Endodermal cell (in vitro differentiated cells): ENCODE results near the gene SLC24A3. TPM values are rescaled to one million over a fixed set of nuclear protein-coding genes. Genes with fewer than 3 reads are reported as not detected.

ENCODE experiments used
- DNase-seq: peaks from one replicate; pipeline ENCODE4 v3.0.0-alpha.2; 2017
- H3K27ac ChIP-seq: 2 replicates; pipeline ENCODE4 v1.5.1; 2013; ENCODE audit warnings: mild to moderate bottlenecking, low read depth, low read length, moderate library complexity
- H3K27me3 ChIP-seq: 2 replicates; pipeline ENCODE4 v1.6.1; 2013; ENCODE audit warnings: mild to moderate bottlenecking, low read length, moderate library complexity; ENCODE audit not compliant: insufficient read depth, control insufficient read depth, poor library complexity, severe bottlenecking
- H3K36me3 ChIP-seq: 2 replicates; pipeline ENCODE4 v1.7.0; 2013; ENCODE audit warnings: mild to moderate bottlenecking, low read length, moderate library complexity; ENCODE audit not compliant: control insufficient read depth, insufficient read depth
- H3K4me1 ChIP-seq: one replicate; pipeline ENCODE4 v1.7.0; 2013; ENCODE audit warnings: low read length; ENCODE audit not compliant: control insufficient read depth, insufficient read depth
- H3K4me3 ChIP-seq: 2 replicates; pipeline ENCODE4 v1.5.1; 2013; ENCODE audit warnings: mild to moderate bottlenecking, low read length, moderate library complexity
- H3K9ac ChIP-seq: 2 replicates; pipeline ENCODE4 v1.6.1; 2013; ENCODE audit warnings: mild to moderate bottlenecking, low read length, moderate library complexity; ENCODE audit not compliant: poor library complexity, severe bottlenecking; ENCODE audit errors: extremely low read depth
- H3K9me3 ChIP-seq: 2 replicates; pipeline ENCODE4 v1.6.1; 2013; ENCODE audit warnings: mild to moderate bottlenecking, low read length, moderate library complexity; ENCODE audit not compliant: control insufficient read depth
- H3K27ac Mint-ChIP-seq: 2 replicates; pipeline ENCODE4 v1.8.0; 2020; ENCODE audit warnings: mixed read lengths
- H3K27me3 Mint-ChIP-seq: 2 replicates; pipeline ENCODE4 v1.8.0; 2021; ENCODE audit warnings: mild to moderate bottlenecking, mixed read lengths; ENCODE audit not compliant: insufficient read depth
- H3K36me3 Mint-ChIP-seq: 2 replicates; pipeline ENCODE4 v1.8.0; 2020; ENCODE audit warnings: low read depth, mixed read lengths
- H3K4me1 Mint-ChIP-seq: 2 replicates; pipeline ENCODE4 v1.8.0; 2020; ENCODE audit warnings: mixed read lengths
- H3K4me3 Mint-ChIP-seq: 2 replicates; pipeline ENCODE4 v1.8.0; 2020; ENCODE audit warnings: mild to moderate bottlenecking, moderate library complexity, mixed read lengths
- H3K9me3 Mint-ChIP-seq: 2 replicates; pipeline ENCODE4 v1.8.0; 2020; ENCODE audit warnings: mild to moderate bottlenecking, mixed read lengths
- CTCF ChIP-seq: fragments of 200-600 bp; sonication (generic); conservative IDR thresholded peaks from 2 replicates; pipeline ENCODE4 v1.5.0; 2021; ENCODE audit warnings: antibody characterized with exemption, mild to moderate bottlenecking
- WGBS, 2 experiments: methylation state at CpG; one replicate each; pipeline versions ENCODE4 v1.1.5 to v1.1.7; 2013; ENCODE audit warnings: missing lambda C conversion rate in 2 of 2, mixed read lengths in 1 of 2; ENCODE audit not compliant: insufficient coverage in 1 of 2, insufficient read length in 1 of 2; 5-methylcytosine and 5-hydroxymethylcytosine counted together
- total RNA-seq, 2 donors: library from RNA; stranded (reverse); fragmentation: NEBNext Ultra II Directional in 1 of 2; extraction: Animal tissue kit (Norgen Biotek cat#: 25700) in 1 of 2; gene quantifications; 2 replicates in 1 of 2; 3 replicates in 1 of 2; pipeline ENCODE4 v1.2.1, GENCODE V29; 2021

Gene SLC24A3
- total RNA-seq, 2 donors from 2014 or later = 1.5 to 1.8 TPM

GRCh38 chr20:19347943-19348456 lies 135.6 kb downstream of the SLC24A3 start:
- no peak for TF ChIP-seq CTCF
- H3K27me3 ChIP-seq = no peaks in the 10 kb centered on the region
- no peak overlapping the region for H3K9ac ChIP-seq
- Mint-ChIP-seq H3K4me1 (no peaks in the 10 kb centered on the region), H3K27ac (no peak overlapping the region), H3K4me3 (no peak overlapping the region), H3K9me3 (no peaks in the 10 kb centered on the region), H3K27me3 (no peaks in the 10 kb centered on the region), H3K36me3 (no peaks in the 10 kb centered on the region)
- no peak overlapping the region for H3K4me3 ChIP-seq
- H3K4me1 ChIP-seq = no peaks in the 10 kb centered on the region
- H3K36me3 ChIP-seq = no peaks in the 10 kb centered on the region
- no peak overlapping the region for H3K27ac ChIP-seq
- 90 to 95% methylated on average over 7 to 11 of the region's 11 CpGs for WGBS, 2 experiments
- H3K9me3 ChIP-seq = no peaks in the 10 kb centered on the region
- no peak for DNase-seq

- Histone ChIP-seq H3K27me3 (no peaks in the 10 kb centered on the region), H3K27ac (no peak overlapping the region), H3K4me3 (no peak overlapping the region), H3K9me3 (no peaks in the 10 kb centered on the region), H3K4me1 (no peaks in the 10 kb centered on the region), H3K36me3 (no peaks in the 10 kb centered on the region), H3K9ac (no peak overlapping the region)
- Mint-ChIP-seq H3K4me1 (no peaks in the 10 kb centered on the region), H3K9me3 (no peaks in the 10 kb centered on the region), H3K27me3 (no peaks in the 10 kb centered on the region), H3K27ac (no peak overlapping the region), H3K4me3 (no peak overlapping the region), H3K36me3 (no peaks in the 10 kb centered on the region)
- DNase-seq = no peak
- no peak for TF ChIP-seq CTCF
- WGBS, 2 experiments = 94 to 95% methylated on average over 2 to 3 of the region's 3 CpGs
Measured at GRCh38 chr20:19348582-19348981, 136.1 kb downstream of the SLC24A3 start.

DNA sequence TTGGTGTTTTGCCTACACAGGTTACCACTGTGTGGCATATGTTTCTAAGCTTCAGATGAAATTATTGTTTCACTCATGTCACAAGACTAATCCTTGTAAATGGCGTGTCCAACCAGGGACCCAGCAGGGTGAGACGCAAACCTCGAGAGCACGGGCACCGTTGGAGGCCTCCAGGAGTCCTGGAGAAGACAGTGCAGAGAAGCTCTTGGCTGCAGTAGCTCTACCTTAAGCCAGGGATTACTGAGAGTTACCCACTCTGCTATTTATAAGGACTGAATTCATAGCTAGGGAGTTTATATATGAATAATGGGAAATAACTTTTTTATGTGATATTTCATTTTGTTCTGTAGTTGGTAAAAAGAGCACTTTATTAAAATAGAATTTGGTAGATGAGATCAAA lies 137.4 kb downstream of the SLC24A3 start:
- TF ChIP-seq CTCF = no peak
- H3K4me1 Mint-ChIP-seq = no peaks in the 10 kb centered on the region
- Histone ChIP-seq H3K4me3 (no peak overlapping the region), H3K9me3 (no peaks in the 10 kb centered on the region), H3K4me1 (no peaks in the 10 kb centered on the region), H3K36me3 (no peaks in the 10 kb centered on the region), H3K27ac (no peak overlapping the region), H3K27me3 (no peaks in the 10 kb centered on the region), H3K9ac (no peak overlapping the region)
- H3K4me3 Mint-ChIP-seq = no peak overlapping the region
- WGBS, 2 experiments = 95 to 97% methylated on average over 5 of the region's 5 CpGs
- H3K36me3 Mint-ChIP-seq = no peaks in the 10 kb centered on the region
- no peaks in the 10 kb centered on the region for H3K9me3 Mint-ChIP-seq
- H3K27me3 Mint-ChIP-seq = no peaks in the 10 kb centered on the region
- H3K27ac Mint-ChIP-seq = no peak overlapping the region
- DNase-seq = no peak
